MM.1S (cell line): ENCODE measurements around the gene RHOB.

Experiments used
- EZH2 ChIP-seq: fragments of 300-600 bp; sonication (generic); optimal IDR thresholded peaks from 2 replicates; pipeline ENCODE3; 2017; ENCODE audit warnings: low read depth, mild to moderate bottlenecking, antibody characterized with exemption, low read length, mixed read lengths
- EZH2phosphoT487 ChIP-seq: fragments of 300-600 bp; sonication (generic); IDR thresholded peaks from 2 replicates; pipeline ENCODE4 v1.6.1; 2018; ENCODE audit warnings: antibody characterized with exemption, low read length
- TF ChIP-seq, protein P1 (sequence below): fragments of 300-600 bp; sonication (generic); IDR thresholded peaks from 2 replicates; pipeline ENCODE4 v1.5.1; 2016; ENCODE audit warnings: antibody characterized with exemption, low read length, mixed read lengths

DNA sequence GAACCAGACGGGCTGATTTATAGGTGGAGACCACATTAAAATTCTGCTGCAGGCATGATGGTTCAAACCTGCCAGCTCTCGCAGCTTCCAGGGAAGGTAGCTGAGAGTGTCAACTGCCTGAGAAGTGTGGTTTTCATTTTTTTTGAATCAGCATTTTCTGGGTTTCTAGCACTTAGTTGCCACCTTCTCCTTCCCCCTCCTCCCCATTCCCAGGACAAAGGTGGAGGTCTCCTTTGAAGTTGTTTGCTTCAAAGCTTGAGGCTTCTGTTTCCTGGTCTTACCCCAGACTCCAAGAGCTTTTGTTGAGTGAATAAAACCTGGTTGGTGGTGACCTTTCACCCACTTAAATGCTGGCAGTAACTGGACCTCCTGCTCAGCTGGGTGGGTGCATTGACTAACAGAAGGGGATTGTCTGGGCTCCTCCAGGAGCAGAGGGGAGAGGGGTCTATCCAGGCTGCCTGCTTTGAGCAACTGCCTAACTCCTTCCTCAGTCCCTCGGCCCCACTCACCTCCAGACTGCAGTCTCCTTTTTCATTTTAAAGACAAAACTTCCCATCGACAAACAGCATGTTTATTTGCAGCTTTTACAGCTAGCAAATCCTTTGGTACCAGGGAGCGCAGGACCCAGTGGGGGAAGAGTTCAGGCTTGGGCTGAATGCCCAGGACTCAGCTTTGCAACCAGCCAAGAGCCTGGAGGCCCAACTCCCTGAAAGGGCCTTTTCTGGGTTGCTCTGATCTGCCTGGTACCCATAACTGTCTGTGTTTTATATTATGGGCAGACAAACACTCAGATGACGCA lies 3.5 kb downstream of the RHOB start:
- TF ChIP-seq, protein P1, sequence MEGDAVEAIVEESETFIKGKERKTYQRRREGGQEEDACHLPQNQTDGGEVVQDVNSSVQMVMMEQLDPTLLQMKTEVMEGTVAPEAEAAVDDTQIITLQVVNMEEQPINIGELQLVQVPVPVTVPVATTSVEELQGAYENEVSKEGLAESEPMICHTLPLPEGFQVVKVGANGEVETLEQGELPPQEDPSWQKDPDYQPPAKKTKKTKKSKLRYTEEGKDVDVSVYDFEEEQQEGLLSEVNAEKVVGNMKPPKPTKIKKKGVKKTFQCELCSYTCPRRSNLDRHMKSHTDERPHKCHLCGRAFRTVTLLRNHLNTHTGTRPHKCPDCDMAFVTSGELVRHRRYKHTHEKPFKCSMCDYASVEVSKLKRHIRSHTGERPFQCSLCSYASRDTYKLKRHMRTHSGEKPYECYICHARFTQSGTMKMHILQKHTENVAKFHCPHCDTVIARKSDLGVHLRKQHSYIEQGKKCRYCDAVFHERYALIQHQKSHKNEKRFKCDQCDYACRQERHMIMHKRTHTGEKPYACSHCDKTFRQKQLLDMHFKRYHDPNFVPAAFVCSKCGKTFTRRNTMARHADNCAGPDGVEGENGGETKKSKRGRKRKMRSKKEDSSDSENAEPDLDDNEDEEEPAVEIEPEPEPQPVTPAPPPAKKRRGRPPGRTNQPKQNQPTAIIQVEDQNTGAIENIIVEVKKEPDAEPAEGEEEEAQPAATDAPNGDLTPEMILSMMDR = no peak
- TF ChIP-seq EZH2phosphoT487 (no peak), EZH2 (no peak)
